RWPE1 (cell line): Measurements from ENCODE around the gene IRF5.

Experiments used
- CTCF ChIA-PET: fragments of 350-600 bp; sonication (Branson Sonifier 250); formaldehyde crosslinking; extraction: SDS; loops from one replicate; lab custom pipeline; 2021; lab: Yijun Ruan, JAX
- POLR2A ChIA-PET: fragments of 400-600 bp; formaldehyde crosslinking; extraction: SDS; loops from one replicate; lab custom pipeline; 2020; ENCODE audit warnings: antibody characterized with exemption; ENCODE audit not compliant: low non-redundant PET; lab: Yijun Ruan, JAX
- DNase-seq: peaks from one replicate; pipeline ENCODE4 v3.0.0; 2012; ENCODE audit warnings: low spot score
- H3K27ac ChIP-seq: fragments of 450-650 bp; 2 replicates; pipeline ENCODE4 v1.5.1; 2017
- CTCF ChIP-seq: fragments of 450-650 bp; conservative IDR thresholded peaks from 2 replicates; pipeline ENCODE4 v1.5.1; 2017; ENCODE audit warnings: low read depth, mild to moderate bottlenecking

IRF5 gene

GRCh38 chr7:128937647-128938543, at the start of gene IRF5:
IRF5 (plus strand) TSS chr7:128937927; CDS start chr7:128942082, 4,155 bp downstream.
- no peak for TF ChIP-seq CTCF
- ChIA-PET CTCF (no interaction called here), POLR2A (no interaction called here)
- peak; percentile 22 for DNase-seq
- H3K27ac ChIP-seq = no peak within 1 kb of the TSS

- no peak for DNase-seq
- CTCF ChIA-PET = no interaction called here
- TF ChIP-seq CTCF = no peak
- POLR2A ChIA-PET = no interaction called here
- peak overlapping the region; percentile 64 for H3K27ac ChIP-seq
Observed at GRCh38 chr7:128888039-128888755, 49.5 kb upstream of the IRF5 start.

- TF ChIP-seq CTCF = no peak
- H3K27ac ChIP-seq = peak overlapping the region; percentile 64
- DNase-seq = no peak
- CTCF ChIA-PET = no interaction called here
- POLR2A ChIA-PET = no interaction called here
Observed at GRCh38 chr7:128888756-128889095, 49.0 kb upstream of the IRF5 start.

GRCh38 chr7:128889121-128889520, 48.6 kb upstream of the IRF5 start:
- no peak for TF ChIP-seq CTCF
- ChIA-PET POLR2A (no interaction called here), CTCF (no interaction called here)
- peak overlapping the region; percentile 64 for H3K27ac ChIP-seq
- DNase-seq = peak; percentile 58

GRCh38 chr7:128890306-128891109, 47.2 kb upstream of the IRF5 start:
- peak overlapping the region; percentile 27; the same call in 1 of the 2 replicates for H3K27ac ChIP-seq
- ChIA-PET CTCF (no interaction called here), POLR2A (no interaction called here)
- DNase-seq = no peak
- no peak for TF ChIP-seq CTCF
